Activated T-cell treated with anti-CD3 and anti-CD28 coated beads for 4 hours (primary cell): Measurements from ENCODE around the gene VPS50.
"Not testable (repeated sequence)": the region's sequence is repeated elsewhere in the genome, so short reads cannot be mapped to it uniquely, and the experiment has no call there.

ENCODE experiments used
- DNase-seq: peaks from one replicate; pipeline ENCODE4 v3.0.0-alpha.2; 2020

Gene VPS50

DNA sequence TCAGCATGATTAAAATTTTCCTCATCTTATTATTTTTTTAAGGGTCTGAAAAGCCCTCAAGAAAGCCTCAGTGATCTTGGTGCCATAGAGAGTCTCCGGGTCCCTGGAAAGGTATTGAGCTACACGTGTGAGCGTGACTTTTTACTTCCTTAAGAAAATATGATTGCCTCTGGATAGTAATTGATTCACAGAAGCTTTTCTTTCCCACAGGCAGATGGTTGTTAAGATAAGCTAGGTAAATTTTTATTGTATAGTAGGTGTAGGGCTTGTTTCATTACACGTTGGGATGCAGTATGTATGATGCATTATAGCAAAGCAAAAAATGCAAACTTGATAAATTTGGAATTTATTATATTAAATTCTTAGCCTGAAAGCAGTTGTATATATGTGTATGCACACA is 7.7 kb downstream of the VPS50 start:
- DNase-seq, result no peak

DNA sequence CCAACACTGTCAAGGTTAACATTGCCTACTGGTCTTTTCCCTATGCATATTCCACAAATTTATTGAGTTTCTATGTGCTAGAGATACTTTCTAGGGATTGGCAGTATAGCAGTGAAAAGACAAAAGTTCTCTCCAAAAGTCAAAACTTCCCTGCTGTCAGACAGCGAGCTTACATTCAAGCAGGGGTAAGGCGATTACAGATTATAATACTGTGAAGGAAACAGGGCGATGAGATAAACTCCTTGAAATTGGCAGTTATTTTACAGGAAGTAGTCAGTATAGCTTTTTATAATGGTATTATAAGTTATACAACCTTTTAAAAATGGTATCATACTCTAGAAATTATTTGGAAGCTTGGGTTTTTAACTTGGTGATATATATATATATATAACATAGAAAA is 9.9 kb downstream of the VPS50 start:
- DNase-seq, result no peak

DNA sequence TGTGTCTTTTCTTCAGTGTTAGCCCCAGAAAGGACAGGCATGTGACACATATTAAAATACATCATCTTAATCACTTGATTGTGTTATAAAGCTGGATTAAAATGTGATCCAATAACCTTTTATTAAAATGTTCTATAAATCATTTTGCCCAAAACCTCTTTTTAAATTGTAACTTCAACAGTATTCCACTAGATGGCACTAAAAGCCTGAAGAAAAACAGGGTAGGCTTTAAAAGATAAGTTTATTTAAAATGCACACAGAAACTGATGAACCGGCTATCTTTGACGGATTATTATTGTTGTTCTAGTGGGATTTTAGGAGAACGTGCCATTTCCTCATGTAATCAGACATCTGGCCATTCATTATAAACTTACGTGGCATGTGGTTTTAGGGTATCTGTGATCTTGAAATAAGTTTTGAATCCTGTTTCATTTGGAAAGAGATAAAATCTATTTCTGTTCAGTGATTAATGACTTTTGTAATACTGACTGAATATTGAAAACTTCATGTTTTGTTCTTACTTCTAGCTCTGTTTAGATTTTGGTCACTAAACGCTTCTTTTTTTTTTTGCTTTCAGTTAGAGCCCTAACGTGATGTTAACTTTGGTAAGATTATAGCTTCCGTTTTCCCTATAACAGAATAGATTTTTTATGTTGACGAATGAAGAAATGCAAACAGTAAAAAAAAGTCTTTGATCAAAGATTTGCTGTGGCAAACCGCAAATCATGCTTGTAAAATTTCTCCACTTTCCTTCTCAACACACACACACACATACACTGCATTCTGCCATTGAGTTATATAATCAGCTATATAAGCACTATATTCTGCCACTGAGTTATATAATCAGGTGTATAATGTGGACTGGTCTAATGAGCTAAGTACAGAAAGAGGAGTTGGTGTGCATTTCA is 13.6 kb downstream of the VPS50 start:
- DNase-seq, result no peak

DNA sequence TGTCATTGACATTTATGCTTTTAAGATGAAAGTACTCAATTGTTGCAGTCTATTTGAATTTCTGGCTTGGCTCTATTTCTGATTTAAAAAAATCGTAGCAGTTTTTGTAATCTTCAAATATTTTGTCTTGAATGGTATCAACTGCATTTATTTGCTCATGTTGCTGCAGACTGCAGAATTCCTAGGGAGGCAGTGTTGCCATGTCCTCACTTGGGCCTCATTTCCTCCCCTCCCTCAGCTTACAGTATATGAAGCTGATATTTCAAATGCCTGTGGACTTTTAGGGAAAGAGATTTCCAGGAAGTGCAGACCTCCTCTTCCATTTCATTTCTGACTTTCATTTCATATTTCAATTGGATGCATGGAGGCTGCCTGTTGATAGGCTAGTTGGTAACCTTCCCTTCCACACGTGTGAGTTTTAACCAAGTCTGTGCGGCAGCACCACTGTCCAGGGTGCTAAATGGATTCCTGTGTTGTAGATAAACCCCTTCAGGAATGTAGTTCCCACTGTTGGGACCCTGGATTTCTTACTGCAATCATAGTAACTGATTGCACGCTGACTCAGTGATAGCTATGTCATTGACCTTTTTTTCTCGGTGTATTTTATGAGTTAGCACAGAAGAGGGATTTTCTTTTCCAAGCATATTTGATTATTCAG is 17.5 kb downstream of the VPS50 start:
- no peak for DNase-seq

DNA sequence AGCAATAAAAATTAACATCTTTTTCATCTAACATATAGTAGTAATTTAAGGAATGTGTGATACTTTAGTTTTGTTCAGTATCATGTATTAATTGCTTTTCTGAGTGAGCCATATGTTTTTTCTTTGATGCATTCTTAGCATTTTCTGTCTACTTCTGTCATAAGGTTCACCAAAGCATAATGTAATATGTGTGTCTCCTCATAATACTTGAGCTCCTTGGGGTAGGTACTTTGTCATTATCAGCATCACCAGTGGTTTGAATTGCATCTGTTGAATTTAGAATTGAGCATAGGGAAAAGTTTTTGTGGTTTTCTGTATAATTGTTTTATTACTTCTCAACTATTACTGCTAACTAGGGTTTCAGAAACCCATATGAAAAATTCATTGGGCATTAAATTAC is 26.5 kb downstream of the VPS50 start:
- DNase-seq, result no peak

DNA sequence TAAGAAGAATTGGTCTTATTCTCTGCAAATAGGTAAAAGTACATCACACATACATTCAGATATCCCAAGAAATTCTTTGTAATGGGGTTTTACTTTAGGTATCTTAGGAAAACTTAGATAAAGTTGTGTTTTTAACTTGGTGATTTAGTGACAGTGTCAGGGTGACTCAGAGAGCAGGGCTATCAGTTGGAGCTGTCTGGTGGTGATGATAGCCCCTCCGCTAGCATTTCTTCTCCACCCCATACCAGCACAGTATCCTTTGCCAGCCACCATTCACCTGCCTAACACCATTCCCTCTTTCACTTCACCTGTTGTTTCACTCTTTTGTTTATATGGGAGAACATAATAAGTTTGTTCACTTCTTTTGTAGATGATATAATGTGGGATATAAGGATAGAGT is 30.4 kb downstream of the VPS50 start:
- DNase-seq, result no peak

DNA sequence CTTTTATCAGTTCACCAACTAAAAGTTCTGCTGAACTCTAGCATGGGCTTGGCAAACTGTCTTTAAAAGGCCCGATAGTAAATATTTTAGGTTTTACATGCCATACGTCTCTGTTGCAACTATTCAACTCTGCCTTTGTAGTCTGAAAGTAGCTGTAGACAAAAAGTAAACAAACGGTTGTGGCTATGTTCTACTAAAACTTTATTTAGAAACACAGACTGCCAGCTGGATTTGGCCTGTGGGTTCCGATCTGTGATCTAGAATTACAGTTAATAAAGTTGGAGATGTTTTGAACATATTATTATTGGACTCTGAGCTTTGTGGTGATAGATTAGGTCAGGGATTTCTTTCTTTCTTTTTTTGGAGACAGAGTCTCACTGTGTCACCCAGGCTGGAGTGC is 33.1 kb downstream of the VPS50 start:
- DNase-seq, result no peak

DNA sequence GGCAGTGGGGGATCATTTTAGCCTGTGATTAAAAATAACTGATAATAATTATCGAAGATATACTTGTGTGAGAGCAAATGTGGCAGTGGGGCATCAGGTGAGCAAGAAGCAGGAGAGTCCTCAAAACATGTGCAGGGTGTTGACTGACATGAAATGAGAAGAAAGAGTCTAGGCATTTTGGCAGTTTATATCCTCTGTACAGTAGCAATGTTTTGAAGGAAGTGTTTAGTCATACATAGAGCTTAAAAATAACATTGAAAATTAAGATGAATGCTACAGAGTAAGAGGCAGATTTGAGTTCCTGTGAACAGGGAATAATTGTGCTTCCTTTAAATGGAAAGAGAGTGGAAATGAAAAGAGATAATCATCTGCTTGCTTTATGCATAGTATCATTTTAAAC is 47.4 kb downstream of the VPS50 start:
- no peak for DNase-seq

DNA sequence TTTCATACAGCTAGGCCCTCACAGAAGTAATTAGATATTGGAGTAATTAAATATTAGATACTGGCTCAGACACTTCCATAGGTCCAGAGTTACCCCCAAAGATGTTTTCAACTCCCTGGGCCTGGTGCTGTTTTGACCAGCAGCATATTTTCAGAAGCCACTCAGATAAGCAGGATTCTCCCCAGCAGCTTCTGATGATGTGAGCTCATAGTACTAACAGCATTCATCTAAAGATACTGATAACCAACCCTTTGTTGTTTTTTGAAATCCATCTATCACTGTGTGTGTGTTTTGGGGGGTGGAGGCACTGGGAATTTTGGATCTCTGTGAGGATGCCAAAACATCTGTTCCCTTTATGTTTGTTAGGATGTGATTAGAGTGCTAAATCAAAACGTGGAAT is 52.7 kb downstream of the VPS50 start:
- no peak for DNase-seq

DNA sequence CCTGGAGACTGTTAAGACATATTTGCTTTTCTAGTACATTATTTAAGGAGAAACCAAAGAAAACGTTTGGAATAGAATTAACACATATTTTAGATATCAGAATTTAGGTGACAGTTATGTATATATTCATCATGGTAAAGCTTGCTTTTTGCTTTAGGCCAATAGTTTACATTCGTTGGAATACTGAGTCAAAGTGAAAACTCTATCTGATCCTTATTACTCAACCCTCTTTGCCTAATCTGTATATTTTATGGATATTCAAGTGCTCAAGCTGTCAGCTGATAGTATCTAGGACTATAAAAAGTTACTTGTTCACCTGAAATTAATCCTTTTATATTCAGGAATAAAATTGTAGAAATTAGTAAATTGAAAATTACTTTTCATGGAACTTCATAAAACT is 61.1 kb downstream of the VPS50 start:
- no peak for DNase-seq

DNA sequence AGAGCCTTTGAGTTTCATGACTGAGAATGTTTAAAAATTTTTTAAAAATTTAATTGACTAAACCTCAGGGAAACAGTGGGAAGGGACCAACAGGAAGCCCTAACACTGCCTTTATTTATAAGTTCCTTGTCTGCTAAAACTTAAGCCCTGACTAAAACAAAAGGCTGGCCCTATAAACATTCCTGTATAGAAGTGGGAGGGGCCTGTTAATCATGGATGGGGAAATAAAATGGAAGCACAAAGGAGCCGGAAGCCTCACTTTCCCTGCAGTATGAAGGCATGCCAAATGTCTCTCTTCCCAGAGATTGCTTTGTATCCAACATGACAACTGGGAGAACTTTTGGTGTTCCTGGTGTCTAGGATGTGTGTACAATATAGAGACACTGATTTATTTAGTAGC is 66.0 kb downstream of the VPS50 start:
- no peak for DNase-seq

DNA sequence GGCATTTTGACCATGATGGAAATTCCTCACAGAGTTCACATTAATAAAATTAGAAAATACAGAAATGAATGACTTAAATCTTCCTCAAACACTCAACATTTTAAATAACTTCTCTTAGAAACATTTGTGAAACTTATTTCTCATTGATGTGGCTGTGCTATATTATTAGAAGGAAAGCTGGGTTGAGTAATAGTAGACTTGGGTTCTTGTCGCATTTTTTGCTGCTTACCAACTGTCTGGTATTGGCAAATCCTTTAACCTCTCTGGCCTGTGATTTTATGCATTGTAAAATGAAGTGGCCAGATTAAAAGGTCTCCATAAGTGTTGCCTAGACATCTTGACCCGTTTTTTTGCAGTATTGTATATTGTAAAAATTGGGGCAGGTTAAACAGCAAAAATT is 66.5 kb downstream of the VPS50 start:
- no peak for DNase-seq

DNA sequence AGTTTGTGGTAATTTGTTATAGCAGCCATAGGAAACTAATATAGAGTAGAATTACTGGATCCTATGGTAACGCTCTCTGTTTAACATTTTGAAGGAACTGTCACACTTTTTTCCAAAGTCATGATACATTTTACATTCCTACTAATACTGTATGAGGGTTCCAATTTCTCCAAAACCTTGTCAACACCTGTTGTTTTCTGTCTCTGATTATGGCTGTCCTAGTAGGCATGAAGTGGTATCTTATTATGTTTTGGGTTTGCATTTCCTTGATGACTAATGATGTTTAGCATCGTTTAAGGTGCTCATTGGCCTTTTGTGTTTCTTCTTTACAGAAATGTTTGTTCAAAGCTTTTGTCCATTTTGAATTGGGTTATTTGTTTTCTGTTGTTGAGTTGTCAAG is 69.6 kb downstream of the VPS50 start:
- DNase-seq, result no peak

DNA sequence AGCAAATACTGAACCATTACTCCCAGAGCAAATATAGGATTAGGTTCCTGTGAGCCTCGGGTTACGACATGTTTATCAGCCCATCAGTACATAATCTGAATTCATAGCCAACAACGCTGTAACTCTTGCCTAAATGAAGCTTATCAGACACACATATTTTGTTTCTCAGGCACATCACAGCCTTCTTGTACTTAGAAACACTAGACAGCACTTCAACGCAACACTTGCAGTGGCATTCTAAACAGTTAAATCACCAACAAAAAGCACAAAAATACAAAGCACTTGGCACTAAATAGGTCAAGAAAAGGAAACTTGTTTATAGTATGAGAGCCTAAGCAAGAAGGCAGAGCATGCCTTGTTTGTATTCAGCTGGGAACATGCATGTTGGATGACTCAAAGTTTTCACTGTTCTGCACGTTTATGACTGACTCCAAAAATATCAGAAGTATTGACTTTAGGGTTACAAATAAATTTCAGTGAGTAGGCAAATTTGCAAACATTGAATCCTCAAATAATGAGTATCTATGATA is 75.0 kb downstream of the VPS50 start:
- no peak for DNase-seq

DNA sequence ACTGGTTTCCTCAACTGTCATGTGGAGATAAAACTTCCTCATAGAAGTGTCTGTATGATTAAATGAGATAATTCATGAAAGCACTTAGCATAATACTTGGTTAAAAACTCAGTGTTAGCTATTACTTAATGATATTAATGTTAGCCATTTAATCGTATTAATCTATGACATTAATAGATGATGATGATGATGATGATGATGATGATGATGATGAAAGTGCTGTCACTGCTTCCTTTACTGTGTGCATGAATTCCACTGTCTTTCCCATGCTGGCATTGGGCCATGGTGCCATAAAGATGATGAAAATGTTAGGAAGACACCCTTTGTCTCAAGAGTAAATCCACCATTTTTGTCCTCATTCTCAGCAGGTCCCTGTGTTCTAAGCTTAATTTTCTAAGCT is 75.8 kb downstream of the VPS50 start:
- DNase-seq, result no peak

DNA sequence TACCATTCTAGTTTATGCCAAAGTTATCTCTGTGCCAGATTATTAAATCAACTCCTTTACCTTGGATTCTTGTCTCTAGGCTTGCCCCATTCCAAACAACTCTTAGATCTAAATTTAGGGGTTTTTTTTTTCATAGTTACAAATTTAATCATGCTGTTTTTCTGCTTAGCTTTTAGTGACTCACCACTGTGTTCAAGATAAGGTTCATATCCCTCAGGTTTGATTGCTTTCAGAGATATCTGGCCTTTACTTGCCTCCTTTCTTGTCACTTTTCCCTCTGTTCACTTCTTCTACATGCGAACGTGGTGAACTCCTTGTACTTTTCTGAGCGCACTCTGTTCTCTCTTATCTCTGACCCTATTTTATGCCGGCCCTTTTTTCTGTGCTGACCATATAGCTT is 78.2 kb downstream of the VPS50 start:
- DNase-seq, result no peak

DNA sequence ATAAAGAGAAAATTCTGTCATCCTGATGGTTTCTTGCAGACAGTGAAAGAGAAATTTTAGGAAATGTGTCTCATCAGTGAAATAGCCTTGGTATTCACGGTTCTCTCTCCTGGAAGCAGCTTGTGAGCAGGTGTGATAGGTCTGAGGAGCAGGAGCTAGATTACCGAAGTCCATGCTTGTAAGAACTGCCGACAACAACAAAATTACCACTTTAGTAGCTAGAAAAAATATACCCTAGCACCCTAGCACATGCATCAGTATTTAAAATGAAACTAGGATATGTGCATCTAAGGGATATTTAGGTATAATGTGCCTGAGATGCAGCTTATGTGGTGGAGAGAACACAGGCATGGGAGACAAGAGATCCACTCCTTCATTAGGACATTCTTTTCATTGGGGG is 82.3 kb downstream of the VPS50 start:
- no peak for DNase-seq

DNA sequence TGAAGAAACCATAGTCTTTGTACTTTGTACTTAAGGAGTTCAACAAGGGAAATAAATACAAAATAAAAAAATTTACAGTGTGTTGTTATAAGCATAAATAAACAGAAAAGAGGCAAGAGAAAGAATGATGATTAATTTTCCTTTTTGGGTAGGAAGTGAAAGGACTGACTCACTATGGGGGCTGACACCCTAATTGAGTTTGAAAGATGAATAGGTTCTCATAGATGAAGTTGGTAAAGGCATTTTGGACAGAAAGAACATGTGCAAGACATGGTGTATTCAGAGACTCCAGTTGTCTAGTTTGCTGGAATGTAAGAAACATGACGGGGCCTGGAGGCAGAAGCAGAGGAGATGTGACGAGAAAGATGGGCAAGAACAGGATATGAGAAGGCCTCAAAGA is 83.7 kb downstream of the VPS50 start:
- DNase-seq, result no peak

DNA sequence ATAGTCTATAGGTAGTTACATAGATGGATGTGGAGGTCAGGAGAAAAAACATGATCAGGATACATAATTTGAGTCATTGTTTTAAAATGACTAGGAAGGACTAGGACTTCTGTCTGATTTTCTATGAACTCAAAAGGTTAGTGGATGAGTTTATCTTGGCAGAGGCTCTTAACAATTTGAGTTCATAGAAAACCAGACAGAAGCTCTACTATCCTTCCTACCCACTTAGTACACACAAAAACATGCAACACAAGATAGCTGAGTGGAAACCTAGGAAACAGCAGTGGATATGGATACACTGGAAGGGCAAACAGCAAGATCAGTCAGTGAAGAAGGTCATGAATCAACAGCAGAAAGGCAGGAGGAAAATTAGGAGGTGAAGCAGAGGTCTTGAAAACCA is 84.6 kb downstream of the VPS50 start:
- no peak for DNase-seq

DNA sequence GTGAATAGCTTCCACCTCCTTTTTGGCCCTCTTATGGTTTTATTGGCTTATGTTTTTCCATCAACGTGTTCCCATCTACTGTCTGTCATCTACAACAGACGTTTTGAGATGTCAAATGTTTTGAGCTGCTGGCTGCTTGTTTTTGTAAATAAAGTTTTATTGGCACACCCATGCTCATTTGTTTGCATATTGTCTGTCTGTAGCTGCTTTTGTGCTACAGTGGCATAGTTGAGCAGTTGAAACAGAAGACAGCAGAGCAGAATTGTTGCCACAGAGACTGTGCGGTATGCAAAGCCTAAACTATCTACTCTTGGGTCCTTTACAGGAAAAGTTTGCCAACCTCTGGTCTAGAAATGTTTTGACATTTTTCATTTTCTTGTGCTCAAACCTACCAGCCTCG is 88.7 kb downstream of the VPS50 start:
- no peak for DNase-seq

DNA sequence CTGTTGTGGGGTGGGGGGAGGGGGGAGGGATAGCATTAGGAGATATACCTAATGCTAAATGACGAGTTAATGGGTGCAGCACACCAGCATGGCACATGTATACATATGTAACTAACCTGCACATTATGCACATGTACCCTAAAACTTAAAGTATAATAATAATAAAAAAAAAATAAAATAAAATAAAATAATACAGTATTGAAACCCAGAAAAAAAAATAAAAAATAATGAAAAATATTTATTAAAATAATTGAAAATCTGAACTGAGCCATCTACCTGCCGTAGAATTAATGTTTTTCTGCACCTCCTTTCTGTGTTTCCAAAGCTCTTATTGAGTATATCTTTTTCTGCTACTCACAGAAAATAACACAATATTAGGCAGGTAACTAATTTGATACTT is 94.1 kb downstream of the VPS50 start:
- DNase-seq, result not testable (repeated sequence)

DNA sequence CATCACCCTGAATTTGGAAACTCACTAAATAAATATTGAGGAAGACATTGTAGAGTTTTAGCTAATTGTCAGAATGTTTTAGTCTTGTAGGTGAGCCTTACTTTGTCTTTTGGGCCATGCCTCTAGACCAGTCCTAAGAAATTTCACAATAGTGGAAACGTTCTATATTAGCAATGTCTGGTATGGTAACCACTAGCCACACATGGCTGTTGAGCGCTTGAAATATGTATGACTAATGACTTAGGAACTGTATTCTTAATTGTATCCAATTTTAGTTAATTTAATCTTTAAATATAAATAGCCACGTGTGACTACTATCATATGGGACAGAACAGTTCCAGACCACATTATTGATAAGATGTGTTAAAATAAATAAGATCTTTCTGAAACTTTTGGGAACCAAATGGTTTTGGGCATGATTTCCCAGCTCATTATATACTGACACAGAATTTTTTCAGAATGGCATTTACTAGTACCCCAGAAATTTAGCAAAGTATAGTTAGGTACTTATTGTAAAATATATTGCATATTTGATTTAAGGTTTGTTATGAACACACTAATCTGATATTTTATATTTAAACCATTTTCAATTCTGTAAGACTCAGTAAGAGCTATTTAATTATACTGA is 95.0 kb downstream of the VPS50 start:
- no peak for DNase-seq

DNA sequence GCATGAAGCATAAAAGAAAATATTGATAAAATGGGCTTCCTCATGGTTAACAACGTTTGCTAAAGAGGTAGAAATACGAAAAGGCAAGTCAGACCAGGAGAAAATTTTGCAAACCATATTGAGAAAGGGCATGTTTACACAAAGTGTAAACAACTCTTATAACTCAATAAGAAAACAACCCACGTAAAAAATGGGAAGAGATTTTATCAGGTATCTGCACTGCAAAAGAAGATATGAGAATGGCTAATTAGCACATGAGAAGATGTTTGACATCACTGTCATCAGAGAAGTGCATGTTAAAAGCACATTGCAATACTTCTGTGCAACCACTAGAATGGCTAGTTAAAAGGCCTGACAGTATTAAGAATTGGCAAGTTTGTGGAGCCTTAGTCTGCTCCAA is 99.5 kb downstream of the VPS50 start:
- no peak for DNase-seq

DNA sequence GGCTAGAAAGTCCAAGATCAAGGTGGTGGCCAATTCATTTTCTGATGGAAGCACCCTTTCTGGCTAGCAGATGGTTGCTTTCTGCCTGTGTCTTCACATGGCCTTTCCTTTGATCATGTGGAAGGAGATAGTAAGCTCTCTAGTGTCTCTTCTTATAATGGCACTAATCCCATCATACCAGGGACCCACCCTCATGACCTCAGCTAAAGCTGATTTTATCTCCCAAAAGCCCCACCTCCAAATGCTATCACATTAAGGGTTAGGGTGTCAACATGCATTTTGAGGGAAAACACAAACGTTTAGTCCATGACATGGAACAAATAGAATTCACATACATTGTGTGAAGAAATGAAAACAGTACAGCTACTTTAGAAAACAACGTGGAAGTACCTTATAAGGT is 100.0 kb downstream of the VPS50 start:
- no peak for DNase-seq
